CD14-positive monocyte (primary cell): ENCODE results near the gene EREG. TPM values are rescaled to one million over a fixed set of nuclear protein-coding genes. Genes with fewer than 3 reads are reported as not detected.

ENCODE experiments used
- DNase-seq, 3 donors: peaks; one replicate each; pipeline ENCODE4 v3.0.0-alpha.2; 2011 to 2022
- H2AFZ ChIP-seq: 2 replicates; pipeline ENCODE4 v1.6.0; 2012; ENCODE audit warnings: mild to moderate bottlenecking, low read depth, low read length, inconsistent platforms; ENCODE audit not compliant: insufficient read depth, poor library complexity, severe bottlenecking
- H3K27ac ChIP-seq, 2 donors: 1 replicate in 1 of 2; 2 replicates in 1 of 2; pipeline ENCODE4 v1.5.1; 2012 to 2013; ENCODE audit warnings: low read length in 2 of 2, control low read depth in 1 of 2, inconsistent platforms in 1 of 2, low read depth in 1 of 2, mild to moderate bottlenecking in 1 of 2
- H3K27me3 ChIP-seq, 2 donors: one replicate each; pipeline versions ENCODE4 v1.6.0 to v1.6.1; 2011 to 2013; ENCODE audit warnings: low read length in 2 of 2; ENCODE audit not compliant: control insufficient read depth in 2 of 2, insufficient read depth in 2 of 2
- H3K36me3 ChIP-seq, 2 donors: replicated peaks in 1 of 2; 1 replicate in 1 of 2; 2 replicates in 1 of 2; pipeline versions ENCODE4 v1.5.1 to v1.6.1; 2012 to 2013; ENCODE audit warnings: low read length in 2 of 2, control low read depth in 1 of 2, inconsistent platforms in 1 of 2, mild to moderate bottlenecking in 1 of 2; ENCODE audit not compliant: insufficient read depth in 2 of 2, control insufficient read depth in 1 of 2
- H3K4me1 ChIP-seq, 2 donors: 1 replicate in 1 of 2; 2 replicates in 1 of 2; pipeline versions ENCODE4 v1.5.1 to v1.6.1; 2012 to 2013; ENCODE audit warnings: low read length in 2 of 2, control low read depth in 1 of 2, inconsistent platforms in 1 of 2, mild to moderate bottlenecking in 1 of 2, moderate library complexity in 1 of 2; ENCODE audit not compliant: insufficient read depth in 2 of 2, control insufficient read depth in 1 of 2
- H3K4me2 ChIP-seq: replicated peaks from 2 replicates; pipeline ENCODE3; 2012; ENCODE audit warnings: low read length, moderate library complexity, mild to moderate bottlenecking; ENCODE audit not compliant: poor library complexity, severe bottlenecking; ENCODE audit errors: extremely low read depth
- H3K4me3 ChIP-seq, 3 experiments: fragments of 200-600 bp in 1 of 3; sonication (generic) in 1 of 3; replicated peaks in 1 of 3; 1 replicate in 2 of 3; 2 replicates in 1 of 3; pipeline ENCODE4 v1.5.1; 2011 to 2013; ENCODE audit warnings: low read length in 3 of 3, mild to moderate bottlenecking in 3 of 3, control low read depth in 2 of 3, low read depth in 2 of 3, inconsistent platforms in 1 of 3, moderate library complexity in 1 of 3
- H3K79me2 ChIP-seq: 2 replicates; pipeline ENCODE4 v1.6.0; 2012; ENCODE audit warnings: mild to moderate bottlenecking, control low read depth, inconsistent platforms, low read length, moderate library complexity; ENCODE audit not compliant: insufficient read depth
- H3K9ac ChIP-seq: 2 replicates; pipeline ENCODE4 v1.6.0; 2017; ENCODE audit warnings: low read length, mild to moderate bottlenecking; ENCODE audit not compliant: insufficient read depth, poor library complexity, severe bottlenecking
- H3K9me3 ChIP-seq, 2 donors: replicated peaks in 1 of 2; 1 replicate in 1 of 2; 2 replicates in 1 of 2; pipeline versions ENCODE4 v1.5.1 to v1.6.1; 2012 to 2013; ENCODE audit warnings: low read length in 2 of 2, control low read depth in 1 of 2; ENCODE audit not compliant: control insufficient read depth in 1 of 2, insufficient read depth in 1 of 2
- H4K20me1 ChIP-seq: 2 replicates; pipeline ENCODE4 v1.6.0; 2012; ENCODE audit warnings: mild to moderate bottlenecking, low read length, control low read depth, moderate library complexity; ENCODE audit not compliant: insufficient read depth
- H3K27ac Mint-ChIP-seq, 7 donors: one replicate each; pipeline ENCODE4 v1.8.0; 2020; ENCODE audit warnings: mild to moderate bottlenecking in 7 of 7, mixed read lengths in 7 of 7, moderate library complexity in 6 of 7, inconsistent platforms in 2 of 7
- H3K27me3 Mint-ChIP-seq, 3 donors: one replicate each; pipeline ENCODE4 v1.8.0; 2021 to 2022; ENCODE audit warnings: low read depth in 3 of 3, mild to moderate bottlenecking in 3 of 3, mixed read lengths in 3 of 3, moderate library complexity in 3 of 3, inconsistent platforms in 1 of 3
- H3K36me3 Mint-ChIP-seq, 2 donors: one replicate each; pipeline ENCODE4 v1.8.0; 2020; ENCODE audit warnings: mixed read lengths in 2 of 2, inconsistent platforms in 1 of 2, mild to moderate bottlenecking in 1 of 2
- H3K4me1 Mint-ChIP-seq: one replicate; pipeline ENCODE4 v1.8.0; 2020; ENCODE audit warnings: mild to moderate bottlenecking, mixed read lengths
- H3K4me3 Mint-ChIP-seq, 2 donors: one replicate each; pipeline ENCODE4 v1.8.0; 2020; ENCODE audit warnings: mild to moderate bottlenecking in 2 of 2, mixed read lengths in 2 of 2, moderate library complexity in 1 of 2
- H3K9me3 Mint-ChIP-seq, 7 donors: one replicate each; pipeline ENCODE4 v1.8.0; 2020 to 2022; ENCODE audit warnings: mixed read lengths in 7 of 7, mild to moderate bottlenecking in 6 of 7, moderate library complexity in 6 of 7, inconsistent platforms in 2 of 7
- WGBS: methylation state at CpG from one replicate; pipeline ENCODE4 v1.1.5; 2013; ENCODE audit warnings: missing lambda C conversion rate; ENCODE audit not compliant: insufficient coverage; 5-methylcytosine and 5-hydroxymethylcytosine counted together
- intact Hi-C, 2 donors: fragments of 100-400 bp; cut with micrococcal nuclease; formaldehyde crosslinking; loops; one replicate each; pipeline versions ENCODE4 v1.15.0 to v1.15.1; 2023
- polyA plus RNA-seq, 3 donors: library from polyadenylated mRNA; depleted of rRNA in 1 of 3; unstranded in 2 of 3; stranded (reverse) in 1 of 3; fragments of 300-500 nt in 2 of 3; fragments of >200 nt in 1 of 3; fragmentation: Illumina TruSeq in 2 of 3; gene quantifications; 1 replicate in 2 of 3; 2 replicates in 1 of 3; pipeline ENCODE4 v1.2.3, GENCODE V29; 2012 to 2021
- TF ChIP-seq, protein P1 (sequence below): fragments of 200-600 bp; IDR thresholded peaks from one replicate; pipeline ENCODE4 v1.8.0; 2022; ENCODE audit warnings: antibody characterized with exemption, mild to moderate bottlenecking

The EREG gene
- polyA plus RNA-seq, 3 donors: 2.7 to 17.2 (median 8.2) TPM

GRCh38 chr4:74433043-74433442, 68.1 kb downstream of the EREG start:
- Histone ChIP-seq H3K27me3 (no peaks in the 10 kb centered on the region), H3K4me3 (no peak overlapping the region), H3K27ac (no peak overlapping the region), H3K79me2 (no peaks in the 10 kb centered on the region), H3K4me1 (peaks cover 2 to 10% of the 10 kb centered on the region in 2 donors), H3K9ac (no peak overlapping the region), H3K4me2 (no peak overlapping the region), H2AFZ (no peak overlapping the region), H3K9me3 (no peaks in the 10 kb centered on the region), H3K36me3 (no peaks in the 10 kb centered on the region), H4K20me1 (no peaks in the 10 kb centered on the region)
- H3K4me1 Mint-ChIP-seq: peaks cover 6% of the 10 kb centered on the region
- no peaks in the 10 kb centered on the region for H3K27me3 Mint-ChIP-seq
- intact Hi-C loops: loop anchor here in 1 of 2 donors (10.0 kb wide), 1 partner anchor 48 kb away; no protein-coding TSS in a partner anchor
- no CpG with 5 or more reads among the region's 2 CpGs for WGBS
- no peak overlapping the region for H3K27ac Mint-ChIP-seq
- TF ChIP-seq, protein P1, sequence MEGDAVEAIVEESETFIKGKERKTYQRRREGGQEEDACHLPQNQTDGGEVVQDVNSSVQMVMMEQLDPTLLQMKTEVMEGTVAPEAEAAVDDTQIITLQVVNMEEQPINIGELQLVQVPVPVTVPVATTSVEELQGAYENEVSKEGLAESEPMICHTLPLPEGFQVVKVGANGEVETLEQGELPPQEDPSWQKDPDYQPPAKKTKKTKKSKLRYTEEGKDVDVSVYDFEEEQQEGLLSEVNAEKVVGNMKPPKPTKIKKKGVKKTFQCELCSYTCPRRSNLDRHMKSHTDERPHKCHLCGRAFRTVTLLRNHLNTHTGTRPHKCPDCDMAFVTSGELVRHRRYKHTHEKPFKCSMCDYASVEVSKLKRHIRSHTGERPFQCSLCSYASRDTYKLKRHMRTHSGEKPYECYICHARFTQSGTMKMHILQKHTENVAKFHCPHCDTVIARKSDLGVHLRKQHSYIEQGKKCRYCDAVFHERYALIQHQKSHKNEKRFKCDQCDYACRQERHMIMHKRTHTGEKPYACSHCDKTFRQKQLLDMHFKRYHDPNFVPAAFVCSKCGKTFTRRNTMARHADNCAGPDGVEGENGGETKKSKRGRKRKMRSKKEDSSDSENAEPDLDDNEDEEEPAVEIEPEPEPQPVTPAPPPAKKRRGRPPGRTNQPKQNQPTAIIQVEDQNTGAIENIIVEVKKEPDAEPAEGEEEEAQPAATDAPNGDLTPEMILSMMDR: no peak
- DNase-seq: no peak
- H3K4me3 Mint-ChIP-seq: no peak overlapping the region
- H3K9me3 Mint-ChIP-seq: peaks cover 0 to 10% (median 3%) of the 10 kb centered on the region in 7 donors
- no peaks in the 10 kb centered on the region for H3K36me3 Mint-ChIP-seq

GRCh38 chr4:74433541-74434172, 68.7 kb downstream of the EREG start:
- H3K27ac ChIP-seq: no peak overlapping the region
- H3K27me3 ChIP-seq: no peaks in the 10 kb centered on the region
- no peak overlapping the region for H2AFZ ChIP-seq
- Mint-ChIP-seq H3K9me3 (peaks cover 0 to 10% (median 3%) of the 10 kb centered on the region in 7 donors), H3K36me3 (no peaks in the 10 kb centered on the region), H3K27ac (no peak overlapping the region), H3K4me3 (no peak overlapping the region), H3K4me1 (peaks cover 6% of the 10 kb centered on the region), H3K27me3 (no peaks in the 10 kb centered on the region)
- intact Hi-C loops: loop anchor here in 1 of 2 donors (10.0 kb wide), 1 partner anchor 49 kb away; no protein-coding TSS in a partner anchor
- TF ChIP-seq, protein P1: no peak
- DNase-seq: no peak
- H3K4me2 ChIP-seq: no peak overlapping the region
- H3K36me3 ChIP-seq: no peaks in the 10 kb centered on the region
- H3K9me3 ChIP-seq: no peaks in the 10 kb centered on the region
- H3K4me3 ChIP-seq: no peak overlapping the region
- no peak overlapping the region for H3K9ac ChIP-seq
- no peaks in the 10 kb centered on the region for H3K79me2 ChIP-seq
- 91% methylated on average over 2 of the region's 7 CpGs for WGBS
- H4K20me1 ChIP-seq: no peaks in the 10 kb centered on the region
- H3K4me1 ChIP-seq: peaks cover 2 to 10% of the 10 kb centered on the region in 2 donors
